ENCODE measurements around the gene BBS4.
"Not testable (repeated sequence)": the region's sequence is repeated elsewhere in the genome, so short reads cannot be mapped to it uniquely, and the experiment has no call there.

- TF ChIP-seq, protein P1, sequence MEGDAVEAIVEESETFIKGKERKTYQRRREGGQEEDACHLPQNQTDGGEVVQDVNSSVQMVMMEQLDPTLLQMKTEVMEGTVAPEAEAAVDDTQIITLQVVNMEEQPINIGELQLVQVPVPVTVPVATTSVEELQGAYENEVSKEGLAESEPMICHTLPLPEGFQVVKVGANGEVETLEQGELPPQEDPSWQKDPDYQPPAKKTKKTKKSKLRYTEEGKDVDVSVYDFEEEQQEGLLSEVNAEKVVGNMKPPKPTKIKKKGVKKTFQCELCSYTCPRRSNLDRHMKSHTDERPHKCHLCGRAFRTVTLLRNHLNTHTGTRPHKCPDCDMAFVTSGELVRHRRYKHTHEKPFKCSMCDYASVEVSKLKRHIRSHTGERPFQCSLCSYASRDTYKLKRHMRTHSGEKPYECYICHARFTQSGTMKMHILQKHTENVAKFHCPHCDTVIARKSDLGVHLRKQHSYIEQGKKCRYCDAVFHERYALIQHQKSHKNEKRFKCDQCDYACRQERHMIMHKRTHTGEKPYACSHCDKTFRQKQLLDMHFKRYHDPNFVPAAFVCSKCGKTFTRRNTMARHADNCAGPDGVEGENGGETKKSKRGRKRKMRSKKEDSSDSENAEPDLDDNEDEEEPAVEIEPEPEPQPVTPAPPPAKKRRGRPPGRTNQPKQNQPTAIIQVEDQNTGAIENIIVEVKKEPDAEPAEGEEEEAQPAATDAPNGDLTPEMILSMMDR (IDR thresholded peaks at IDR 0.05; ENCODE audit: low read depth, low read length, poor library complexity, severe bottlenecking), result not testable (repeated sequence)
- not testable (repeated sequence) for TF ChIP-seq EZH2phosphoT487 (IDR thresholded peaks at IDR 0.05; ENCODE audit: borderline replicate concordance, low read length)
Observed at GRCh38 chr15:72708551-72709303, 22.7 kb downstream of the BBS4 start.

All from DOHH2 (cell line).